GM12878 (cell line): Measurements from ENCODE around the gene CAPN15. TPM values are rescaled to one million over a fixed set of nuclear protein-coding genes. Genes with fewer than 3 reads are reported as not detected.
A peak's percentile ranks its signal among the peaks of the same experiment; 100 is the strongest.

Experiments used
- ATAC-seq: fragments of 200-7000 bp; cut with Tn5 transposase; 3 replicates; pipeline ENCODE4 v1.9.1; 2020; ENCODE audit warnings: mild to moderate bottlenecking, moderate library complexity
- BruUV-seq: library from RNA; stranded (reverse); fragments of 400-500 nt; replicated peaks from 2 replicates; lab custom pipeline; 2021; lab: Mats Ljungman, UMichigan
- CTCF ChIA-PET: fragments of 300-600 bp; sonication (Branson Sonifier 250); formaldehyde crosslinking; extraction: SDS; loops from one replicate; lab custom pipeline; 2021; ENCODE audit warnings: inconsistent platforms; lab: Yijun Ruan, JAX
- POLR2A ChIA-PET: fragments of 350-600 bp; formaldehyde crosslinking; extraction: SDS; loops from one replicate; lab custom pipeline; 2021; ENCODE audit warnings: inconsistent platforms; lab: Charles Lee
- RAD21 ChIA-PET: fragments of 300-600 bp; sonication (Branson Sonifier 250); formaldehyde crosslinking; loops from one replicate; lab custom pipeline; 2023; ENCODE audit warnings: antibody characterized with exemption; ENCODE audit not compliant: unreplicated experiment; lab: Charles Lee
- SMC1A ChIA-PET: fragments of 300-600 bp; sonication (Branson Sonifier 250); formaldehyde crosslinking; loops from one replicate; lab custom pipeline; 2023; ENCODE audit not compliant: unreplicated experiment, uncharacterized antibody; lab: Charles Lee
- DNase-seq: peaks from one replicate; pipeline ENCODE4 v3.0.0-alpha.2; 2011; ENCODE audit warnings: low read depth, low spot score
- FAIRE-seq: peaks from 3 replicates; lab custom pipeline; 2011; peaks lifted over from hg19 to GRCh38; lab: Jason Lieb, UNC
- H2AFZ ChIP-seq: 2 replicates; pipeline ENCODE4 v1.6.0; 2011; ENCODE audit warnings: low read depth, low read length, control low read depth; ENCODE audit not compliant: control insufficient read depth
- H3K27ac ChIP-seq: 2 replicates; pipeline ENCODE4 v1.5.1; 2011; ENCODE audit warnings: control low read depth; ENCODE audit not compliant: control insufficient read depth, insufficient read depth
- H3K27me3 ChIP-seq, 2 experiments: replicated peaks in 1 of 2; 2 replicates each; pipeline versions ENCODE4 v1.6.0 to v1.6.1; 2011; ENCODE audit warnings: low read length in 1 of 2; ENCODE audit not compliant: control insufficient read depth in 2 of 2, insufficient read depth in 2 of 2
- H3K36me3 ChIP-seq, 2 experiments: 2 replicates each; pipeline ENCODE4 v1.5.1; 2011; ENCODE audit warnings: low read length in 1 of 2; ENCODE audit not compliant: control insufficient read depth in 2 of 2, insufficient read depth in 2 of 2
- H3K4me1 ChIP-seq: 2 replicates; pipeline ENCODE4 v1.6.1; 2011; ENCODE audit warnings: mild to moderate bottlenecking, low read length, moderate library complexity, mixed read lengths; ENCODE audit not compliant: control insufficient read depth, insufficient read depth
- H3K4me2 ChIP-seq: 2 replicates; pipeline ENCODE4 v1.6.0; 2011; ENCODE audit warnings: control low read depth; ENCODE audit not compliant: control insufficient read depth, insufficient read depth
- H3K4me3 ChIP-seq: fragments of 200-600 bp; sonication (generic); 2 replicates; pipeline ENCODE4 v1.5.1; 2016
- H3K79me2 ChIP-seq: 2 replicates; pipeline ENCODE4 v1.6.0; 2011; ENCODE audit warnings: low read length; ENCODE audit not compliant: control insufficient read depth, insufficient read depth
- H3K9ac ChIP-seq: 2 replicates; pipeline ENCODE4 v1.8.0; 2011; ENCODE audit warnings: low read length, control low read depth, mixed read lengths; ENCODE audit not compliant: control insufficient read depth, insufficient read depth
- H3K9me3 ChIP-seq: replicated peaks from 3 replicates; pipeline ENCODE4 v1.5.1; 2011; ENCODE audit warnings: mild to moderate bottlenecking, low read length; ENCODE audit not compliant: control insufficient read depth, insufficient read depth
- H4K20me1 ChIP-seq: 2 replicates; pipeline ENCODE4 v1.6.0; 2011; ENCODE audit not compliant: control insufficient read depth, insufficient read depth
- BMI1 ChIP-seq: fragments of 450-650 bp; IDR thresholded peaks from 2 replicates; pipeline ENCODE4 v1.6.1; 2016; ENCODE audit warnings: mild to moderate bottlenecking, moderate library complexity, borderline replicate concordance
- CEBPB ChIP-seq, 2 experiments: fragments of 150-350 bp in 1 of 2; IDR thresholded peaks; 2 replicates each; pipeline ENCODE4 v1.6.1; 2012 to 2014; ENCODE audit warnings: low read depth in 2 of 2, low read length in 2 of 2, borderline replicate concordance in 1 of 2, inconsistent platforms in 1 of 2
- POLR2A ChIP-seq: IDR thresholded peaks from 2 replicates; pipeline ENCODE4 v1.6.1; 2011; ENCODE audit warnings: low read depth, mild to moderate bottlenecking, low read length
- RB1 ChIP-seq: fragments of 450-650 bp; formaldehyde crosslinking; IDR thresholded peaks from 2 replicates; pipeline ENCODE4 v1.6.1; 2017; ENCODE audit warnings: mild to moderate bottlenecking, borderline replicate concordance
- ZNF207 ChIP-seq: fragments of 450-650 bp; IDR thresholded peaks from 2 replicates; pipeline ENCODE4 v1.6.1; 2014; ENCODE audit warnings: antibody characterized with exemption, mild to moderate bottlenecking, borderline replicate concordance
- WGBS: methylation state at CpG from one replicate; pipeline ENCODE4 v1.1.6; 2016; ENCODE audit warnings: low lambda C conversion rate; ENCODE audit not compliant: insufficient replicate concordance, insufficient coverage; ENCODE audit errors: missing lambda C conversion rate; 5-methylcytosine and 5-hydroxymethylcytosine counted together
- in situ Hi-C: fragments of 300-500 bp; cut with MboI; formaldehyde crosslinking; loops from 9 replicates; pipeline ENCODE4 v1.14.3; 2018; ENCODE audit warnings: mixed read lengths
- intact Hi-C: fragments of 100-400 bp; cut with micrococcal nuclease; formaldehyde crosslinking; loops from one replicate; pipeline ENCODE4 v1.14.2; 2022; ENCODE audit not compliant: unreplicated experiment
- polyA plus RNA-seq, 11 experiments: library from polyadenylated mRNA; depleted of rRNA in 4 of 11; unstranded in 6 of 11; stranded (reverse) in 5 of 11; fragments of >200 nt; fragmentation: Nextera tagmentation in 4 of 11; fragmentation: Illumina TruSeq in 1 of 11; extraction: Ambion mirVana in 4 of 11; extraction: Trizol in 1 of 11; gene quantifications; 1 replicate in 1 of 11; 2 replicates in 10 of 11; pipeline versions ENCODE4 v1.2.1 to v1.2.3, GENCODE V29; 2011 to 2016; ENCODE audit warnings: inconsistent platforms in 2 of 11, missing spikeins in 2 of 11, low read depth in 1 of 11
- total RNA-seq, 4 experiments: library from RNA; depleted of rRNA in 3 of 4; stranded (reverse); fragments of >200 nt in 3 of 4; fragmentation: Illumina TruSeq in 1 of 4; extraction: Trizol in 1 of 4; gene quantifications; 2 replicates each; pipeline versions ENCODE4 v1.2.1 to v1.2.3, GENCODE V29; 2013 to 2021
- TF ChIP-seq, protein P1 (sequence below): fragments of 450-650 bp; IDR thresholded peaks from 2 replicates; pipeline ENCODE4 v1.6.1; 2018; ENCODE audit warnings: borderline replicate concordance, mild to moderate bottlenecking; ENCODE audit not compliant: partially characterized antibody
- TF ChIP-seq, protein P2 (sequence below): fragments of 450-650 bp; formaldehyde crosslinking; IDR thresholded peaks from 2 replicates; pipeline ENCODE4 v1.4.0; 2020; ENCODE audit warnings: mild to moderate bottlenecking, moderate library complexity

CAPN15 gene
- total and polyA plus RNA-seq, 10 of the 15 experiments (the other 5 are each of a cell fraction or from before 2014, with no cell fraction given) = 0.40 to 78.5 (median 8.3) TPM

DNA sequence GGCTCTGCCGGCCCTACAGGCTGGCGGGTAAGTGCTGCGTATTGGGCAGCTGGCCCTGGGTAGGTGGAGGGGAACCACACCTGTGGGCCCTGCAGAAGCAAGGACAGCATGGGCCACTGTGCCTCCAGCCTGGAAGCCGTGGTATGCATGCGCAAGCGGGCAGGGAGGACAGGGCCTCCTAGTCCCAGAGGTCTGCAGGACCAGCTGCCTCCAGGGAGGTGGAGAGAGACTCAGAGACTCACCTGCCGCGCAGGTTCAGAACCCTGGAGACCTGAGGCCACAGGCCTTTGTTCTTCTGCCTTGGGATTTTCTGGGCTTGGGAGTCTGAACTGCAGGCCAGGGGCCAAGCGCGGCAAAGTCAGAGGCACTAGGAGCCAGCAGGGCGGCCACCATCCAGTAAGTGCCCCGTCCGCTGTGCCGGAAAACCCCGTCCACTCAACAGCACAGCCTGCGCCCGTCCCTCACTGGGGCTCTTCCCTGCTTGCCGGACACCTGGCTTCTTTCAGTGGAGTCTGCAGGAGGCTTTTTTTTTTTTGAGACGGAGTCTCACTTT is 53.5 kb downstream of the CAPN15 start:
- FAIRE-seq (no peak), ATAC-seq (no peak), DNase-seq (no peak)
- Histone ChIP-seq H3K4me3 (no peak overlapping the region), H3K9ac (no peak overlapping the region), H3K79me2 (no peaks in the 10 kb centered on the region), H3K27me3 (no peaks in the 10 kb centered on the region), H3K4me1 (no peaks in the 10 kb centered on the region), H2AFZ (no peak overlapping the region), H3K36me3 (no peaks in the 10 kb centered on the region), H3K9me3 (no peaks in the 10 kb centered on the region), H3K4me2 (no peak overlapping the region), H3K27ac (no peak overlapping the region), H4K20me1 (no peaks in the 10 kb centered on the region)
- BruUV-seq = no TSS peak
- WGBS = 94% methylated on average over 19 of the region's 19 CpGs
- in situ Hi-C loops (no loop called here), intact Hi-C loops (no loop called here)
- ChIA-PET POLR2A (no interaction called here), RAD21 (no interaction called here), SMC1A (no interaction called here), CTCF (interaction anchor here (1.1 to 2.0 kb wide), 2 partner anchors 9 to 28 kb away, joined by 3 to 4 read pairs; no protein-coding TSS in a partner anchor)
- no peak for TF ChIP-seq ZNF207
- TF ChIP-seq POLR2A = peak; percentile 36; the same call in 1 of the 2 replicates

DNA sequence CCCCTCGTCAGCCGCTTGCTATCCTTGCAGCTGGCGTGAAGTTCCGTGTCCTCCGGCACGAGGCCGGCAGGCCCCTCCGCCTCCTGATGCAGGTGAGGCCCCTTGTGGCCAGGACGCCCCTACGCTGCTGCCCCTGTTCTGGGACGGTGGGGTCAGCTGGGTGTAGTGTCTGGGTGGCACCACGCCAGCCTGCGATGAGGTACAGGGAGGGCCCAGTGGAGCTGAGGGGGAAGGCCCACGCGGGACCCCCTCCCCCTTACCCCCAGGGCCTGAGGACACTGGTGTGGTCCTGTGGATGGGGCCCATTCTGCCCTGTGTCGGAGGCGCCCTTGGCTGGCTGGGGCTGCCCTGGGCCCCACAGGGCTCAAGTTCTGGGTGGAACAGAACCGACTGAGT is 54.7 kb downstream of the CAPN15 start:
- H3K27ac ChIP-seq = no peak overlapping the region
- SMC1A ChIA-PET = no interaction called here
- H3K9me3 ChIP-seq = no peaks in the 10 kb centered on the region
- no peak overlapping the region for H2AFZ ChIP-seq
- no peaks in the 10 kb centered on the region for H3K36me3 ChIP-seq
- no peak overlapping the region for H3K4me2 ChIP-seq
- DNase-seq (no peak), FAIRE-seq (no peak), ATAC-seq (no peak)
- intact Hi-C loops (no loop called here), in situ Hi-C loops (no loop called here)
- no peaks in the 10 kb centered on the region for H3K27me3 ChIP-seq
- RAD21 ChIA-PET = interaction anchor here (0.7 kb wide), 1 partner anchor 99 kb away, joined by 3 read pairs; no protein-coding TSS in a partner anchor
- H3K9ac ChIP-seq = no peak overlapping the region
- peaks cover 2% of the 10 kb centered on the region for H3K79me2 ChIP-seq
- no TSS peak for BruUV-seq
- CTCF ChIA-PET = no interaction called here
- peaks cover under 1% of the 10 kb centered on the region; the same call in 1 of the 2 replicates for H3K4me1 ChIP-seq
- no peaks in the 10 kb centered on the region for H4K20me1 ChIP-seq
- H3K4me3 ChIP-seq = no peak overlapping the region
- WGBS = 86% methylated on average over 16 of the region's 18 CpGs
- POLR2A ChIA-PET = no interaction called here
- TF ChIP-seq POLR2A (no peak), ZNF207 (no peak), BMI1 (no peak), CEBPB (IDR thresholded peaks at IDR 0.05; ENCODE audit: borderline replicate concordance in 1 of 2, low read depth in 2 of 2, low read length in 2 of 2) (no peak), RB1 (no peak)
- TF ChIP-seq, protein P1, sequence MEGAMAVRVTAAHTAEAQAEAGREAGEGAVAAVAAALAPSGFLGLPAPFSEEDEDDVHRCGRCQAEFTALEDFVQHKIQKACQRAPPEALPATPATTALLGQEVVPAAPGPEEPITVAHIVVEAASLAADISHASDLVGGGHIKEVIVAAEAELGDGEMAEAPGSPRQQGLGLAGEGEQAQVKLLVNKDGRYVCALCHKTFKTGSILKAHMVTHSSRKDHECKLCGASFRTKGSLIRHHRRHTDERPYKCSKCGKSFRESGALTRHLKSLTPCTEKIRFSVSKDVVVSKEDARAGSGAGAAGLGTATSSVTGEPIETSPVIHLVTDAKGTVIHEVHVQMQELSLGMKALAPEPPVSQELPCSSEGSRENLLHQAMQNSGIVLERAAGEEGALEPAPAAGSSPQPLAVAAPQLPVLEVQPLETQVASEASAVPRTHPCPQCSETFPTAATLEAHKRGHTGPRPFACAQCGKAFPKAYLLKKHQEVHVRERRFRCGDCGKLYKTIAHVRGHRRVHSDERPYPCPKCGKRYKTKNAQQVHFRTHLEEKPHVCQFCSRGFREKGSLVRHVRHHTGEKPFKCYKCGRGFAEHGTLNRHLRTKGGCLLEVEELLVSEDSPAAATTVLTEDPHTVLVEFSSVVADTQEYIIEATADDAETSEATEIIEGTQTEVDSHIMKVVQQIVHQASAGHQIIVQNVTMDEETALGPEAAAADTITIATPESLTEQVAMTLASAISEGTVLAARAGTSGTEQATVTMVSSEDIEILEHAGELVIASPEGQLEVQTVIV = no peak
- TF ChIP-seq, protein P2, sequence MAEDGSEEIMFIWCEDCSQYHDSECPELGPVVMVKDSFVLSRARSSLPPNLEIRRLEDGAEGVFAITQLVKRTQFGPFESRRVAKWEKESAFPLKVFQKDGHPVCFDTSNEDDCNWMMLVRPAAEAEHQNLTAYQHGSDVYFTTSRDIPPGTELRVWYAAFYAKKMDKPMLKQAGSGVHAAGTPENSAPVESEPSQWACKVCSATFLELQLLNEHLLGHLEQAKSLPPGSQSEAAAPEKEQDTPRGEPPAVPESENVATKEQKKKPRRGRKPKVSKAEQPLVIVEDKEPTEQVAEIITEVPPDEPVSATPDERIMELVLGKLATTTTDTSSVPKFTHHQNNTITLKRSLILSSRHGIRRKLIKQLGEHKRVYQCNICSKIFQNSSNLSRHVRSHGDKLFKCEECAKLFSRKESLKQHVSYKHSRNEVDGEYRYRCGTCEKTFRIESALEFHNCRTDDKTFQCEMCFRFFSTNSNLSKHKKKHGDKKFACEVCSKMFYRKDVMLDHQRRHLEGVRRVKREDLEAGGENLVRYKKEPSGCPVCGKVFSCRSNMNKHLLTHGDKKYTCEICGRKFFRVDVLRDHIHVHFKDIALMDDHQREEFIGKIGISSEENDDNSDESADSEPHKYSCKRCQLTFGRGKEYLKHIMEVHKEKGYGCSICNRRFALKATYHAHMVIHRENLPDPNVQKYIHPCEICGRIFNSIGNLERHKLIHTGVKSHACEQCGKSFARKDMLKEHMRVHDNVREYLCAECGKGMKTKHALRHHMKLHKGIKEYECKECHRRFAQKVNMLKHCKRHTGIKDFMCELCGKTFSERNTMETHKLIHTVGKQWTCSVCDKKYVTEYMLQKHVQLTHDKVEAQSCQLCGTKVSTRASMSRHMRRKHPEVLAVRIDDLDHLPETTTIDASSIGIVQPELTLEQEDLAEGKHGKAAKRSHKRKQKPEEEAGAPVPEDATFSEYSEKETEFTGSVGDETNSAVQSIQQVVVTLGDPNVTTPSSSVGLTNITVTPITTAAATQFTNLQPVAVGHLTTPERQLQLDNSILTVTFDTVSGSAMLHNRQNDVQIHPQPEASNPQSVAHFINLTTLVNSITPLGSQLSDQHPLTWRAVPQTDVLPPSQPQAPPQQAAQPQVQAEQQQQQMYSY (CRISPR knock-in tag) = no peak
